H1 (cell line): Measurements from ENCODE around the gene TRPC1. TPM values are rescaled to one million over a fixed set of nuclear protein-coding genes. Genes with fewer than 3 reads are reported as not detected.

Experiments
- CTCF ChIA-PET: fragments of 300-600 bp; sonication (Branson Sonifier 250); formaldehyde crosslinking; loops from one replicate; lab custom pipeline; 2021; ENCODE audit not compliant: partially characterized antibody; lab: Charles Lee
- POLR2A ChIA-PET: fragments of 300-600 bp; sonication (Branson Sonifier 250); formaldehyde crosslinking; loops from one replicate; lab custom pipeline; 2021; ENCODE audit warnings: inconsistent platforms; ENCODE audit not compliant: partially characterized antibody; lab: Charles Lee
- DNase-seq, 2 experiments: peaks; one replicate each; pipeline versions ENCODE4 v3.0.0 to v3.0.0-alpha.2; 2010 to 2022; ENCODE audit warnings: low spot score in 2 of 2, low read depth in 1 of 2, mixed read lengths in 1 of 2
- FAIRE-seq: peaks from 2 replicates; lab custom pipeline; 2011; peaks lifted over from hg19 to GRCh38; lab: Jason Lieb, UNC
- H2AFZ ChIP-seq: 2 replicates; pipeline ENCODE4 v1.8.1; 2012; ENCODE audit warnings: low read length, inconsistent platforms
- H2AK5ac ChIP-seq: 2 replicates; pipeline ENCODE4 v1.6.1; 2013; ENCODE audit warnings: low read depth, low read length
- H2BK120ac ChIP-seq: replicated peaks from 2 replicates; pipeline ENCODE3; 2013; ENCODE audit warnings: low read depth, low read length, inconsistent platforms
- H2BK12ac ChIP-seq: 2 replicates; pipeline ENCODE4 v1.6.1; 2013; ENCODE audit warnings: low read depth, low read length
- H2BK15ac ChIP-seq: 2 replicates; pipeline ENCODE4 v1.6.1; 2013; ENCODE audit warnings: low read length
- H2BK20ac ChIP-seq: 2 replicates; pipeline ENCODE4 v1.6.1; 2013; ENCODE audit warnings: low read length
- H2BK5ac ChIP-seq: 2 replicates; pipeline ENCODE4 v1.6.1; 2013; ENCODE audit warnings: low read depth, low read length
- H3K14ac ChIP-seq: 2 replicates; pipeline ENCODE4 v1.6.1; 2013; ENCODE audit warnings: inconsistent platforms; ENCODE audit not compliant: insufficient read length
- H3K18ac ChIP-seq: 2 replicates; pipeline ENCODE4 v1.6.1; 2013; ENCODE audit warnings: low read length; ENCODE audit errors: extremely low read depth
- H3K23ac ChIP-seq: 2 replicates; pipeline ENCODE4 v1.6.1; 2013; ENCODE audit warnings: inconsistent platforms; ENCODE audit not compliant: insufficient read length
- H3K23me2 ChIP-seq: 2 replicates; pipeline ENCODE4 v1.6.1; 2013; ENCODE audit warnings: low read depth, low read length
- H3K27ac ChIP-seq: 2 replicates; pipeline ENCODE4 v1.6.1; 2011; ENCODE audit warnings: low read depth, low read length, inconsistent platforms
- H3K27me3 ChIP-seq, 4 experiments: replicated peaks in 1 of 4; 1 replicate in 1 of 4; 2 replicates in 3 of 4; pipeline versions ENCODE4 v1.6.1 to v1.8.1; 2011 to 2013; ENCODE audit warnings: low read length in 3 of 4, mild to moderate bottlenecking in 3 of 4, inconsistent platforms in 2 of 4, mixed read lengths in 2 of 4, moderate library complexity in 1 of 4; ENCODE audit not compliant: control insufficient read depth in 3 of 4, insufficient read depth in 3 of 4; ENCODE audit errors: extremely low read depth in 1 of 4
- H3K36me3 ChIP-seq, 4 experiments: 2 replicates each; pipeline versions ENCODE4 v1.6.1 to v1.8.1; 2011 to 2013; ENCODE audit warnings: mild to moderate bottlenecking in 4 of 4, low read length in 3 of 4, moderate library complexity in 2 of 4, control low read depth in 1 of 4, inconsistent platforms in 1 of 4; ENCODE audit not compliant: insufficient read depth in 4 of 4, control insufficient read depth in 2 of 4
- H3K4ac ChIP-seq: replicated peaks from 2 replicates; pipeline ENCODE3; 2013; ENCODE audit warnings: low read length, low read depth, mixed read lengths, inconsistent platforms; ENCODE audit not compliant: insufficient read length
- H3K4me1 ChIP-seq, 4 experiments: replicated peaks in 1 of 4; 1 replicate in 1 of 4; 2 replicates in 3 of 4; pipeline versions ENCODE4 v1.6.1 to v1.8.1; 2011 to 2013; ENCODE audit warnings: low read length in 3 of 4, inconsistent platforms in 2 of 4, mixed read lengths in 1 of 4; ENCODE audit not compliant: insufficient read depth in 4 of 4, control insufficient read depth in 3 of 4
- H3K4me2 ChIP-seq, 2 experiments: 2 replicates each; pipeline versions ENCODE4 v1.6.1 to v1.8.1; 2011 to 2013; ENCODE audit warnings: low read depth in 2 of 2, low read length in 2 of 2, control low read depth in 1 of 2, inconsistent platforms in 1 of 2, mild to moderate bottlenecking in 1 of 2; ENCODE audit not compliant: insufficient read depth in 1 of 2
- H3K4me3 ChIP-seq, 4 experiments: fragments of 200-600, 300-600 bp in 1 of 4; sonication (generic), shearing (Covaris generic), sonication (Bioruptor Twin) in 1 of 4; 2 replicates each; pipeline versions ENCODE4 v1.5.1 to v1.8.1; 2011 to 2016; ENCODE audit warnings: low read length in 4 of 4, low read depth in 3 of 4, control low read depth in 2 of 4, inconsistent platforms in 2 of 4, mild to moderate bottlenecking in 2 of 4, mixed read lengths in 1 of 4, moderate library complexity in 1 of 4; ENCODE audit not compliant: insufficient read depth in 2 of 4; ENCODE audit errors: extremely low read depth in 1 of 4
- H3K56ac ChIP-seq: replicated peaks from 2 replicates; pipeline ENCODE3; 2013; ENCODE audit warnings: low read depth, mild to moderate bottlenecking, mixed read lengths, low read length, inconsistent platforms; ENCODE audit not compliant: insufficient read length
- H3K79me1 ChIP-seq: 2 replicates; pipeline ENCODE4 v1.6.1; 2013; ENCODE audit warnings: low read depth, low read length, control low read depth
- H3K79me2 ChIP-seq, 2 experiments: 2 replicates each; pipeline versions ENCODE4 v1.6.1 to v1.8.1; 2012 to 2013; ENCODE audit warnings: low read length in 2 of 2, mild to moderate bottlenecking in 2 of 2, inconsistent platforms in 1 of 2; ENCODE audit not compliant: insufficient read depth in 2 of 2, control insufficient read depth in 1 of 2
- H3K9ac ChIP-seq, 4 experiments: replicated peaks in 1 of 4; 1 replicate in 1 of 4; 2 replicates in 3 of 4; pipeline versions ENCODE4 v1.6.1 to v1.8.1; 2011 to 2013; ENCODE audit warnings: low read depth in 3 of 4, low read length in 3 of 4, control low read depth in 2 of 4, mild to moderate bottlenecking in 2 of 4, moderate library complexity in 2 of 4, inconsistent platforms in 1 of 4; ENCODE audit errors: extremely low read depth in 1 of 4
- H3K9me3 ChIP-seq, 2 experiments: 2 replicates each; pipeline versions ENCODE4 v1.6.1 to v1.8.1; 2012 to 2013; ENCODE audit warnings: mild to moderate bottlenecking in 2 of 2, moderate library complexity in 2 of 2, control low read depth in 1 of 2, inconsistent platforms in 1 of 2, low read depth in 1 of 2, low read length in 1 of 2, mixed read lengths in 1 of 2; ENCODE audit not compliant: insufficient read depth in 2 of 2
- H4K20me1 ChIP-seq, 2 experiments: replicated peaks in 1 of 2; 2 replicates each; pipeline versions ENCODE3 to v1.8.1; 2011 to 2013; ENCODE audit warnings: inconsistent platforms in 2 of 2, low read length in 2 of 2, mild to moderate bottlenecking in 1 of 2; ENCODE audit not compliant: insufficient read depth in 2 of 2, control insufficient read depth in 1 of 2
- H4K5ac ChIP-seq: 2 replicates; pipeline ENCODE4 v1.6.1; 2013; ENCODE audit warnings: low read length, low read depth, mixed read lengths, inconsistent platforms; ENCODE audit not compliant: insufficient read length
- H4K8ac ChIP-seq: 2 replicates; pipeline ENCODE4 v1.8.0; 2013; ENCODE audit warnings: mild to moderate bottlenecking, moderate library complexity, low read length, inconsistent platforms; ENCODE audit not compliant: insufficient read depth; ENCODE audit errors: extremely low read depth
- H4K91ac ChIP-seq: replicated peaks from 2 replicates; pipeline ENCODE3; 2013; ENCODE audit warnings: low read length, mixed read lengths, inconsistent platforms; ENCODE audit not compliant: insufficient read length
- KDM4A ChIP-seq: IDR thresholded peaks from one replicate; pipeline ENCODE4 v1.7.1; 2012; ENCODE audit warnings: low read depth, mild to moderate bottlenecking, moderate library complexity, low read length, inconsistent platforms; ENCODE audit not compliant: severe bottlenecking
- NRF1 ChIP-seq: IDR thresholded peaks from 2 replicates; pipeline ENCODE4 v1.6.1; 2011; ENCODE audit warnings: mild to moderate bottlenecking, low read depth, low read length, improper control_type of control experiment
- RXRA ChIP-seq: IDR thresholded peaks from 2 replicates; pipeline ENCODE4 v1.6.1; 2011; ENCODE audit warnings: low read depth, mild to moderate bottlenecking, low read length, moderate library complexity; ENCODE audit not compliant: insufficient read depth
- SIRT6 ChIP-seq: IDR thresholded peaks from one replicate; pipeline ENCODE4 v1.7.1; 2012; ENCODE audit warnings: low read length, inconsistent platforms
- SP1 ChIP-seq: IDR thresholded peaks from 2 replicates; pipeline ENCODE4 v1.6.1; 2011; ENCODE audit warnings: low read depth, low read length
- WGBS, 2 experiments: shearing (Covaris generic) in 1 of 2; methylation state at CpG; one replicate each; pipeline versions ENCODE4 v1.1.6 to v1.1.7; 2013 to 2015; ENCODE audit warnings: low lambda C conversion rate in 2 of 2, mixed read lengths in 2 of 2, inconsistent platforms in 1 of 2, low coverage in 1 of 2, missing lambda C conversion rate in 1 of 2; ENCODE audit not compliant: insufficient replicate concordance in 2 of 2, insufficient coverage in 1 of 2, insufficient read length in 1 of 2; ENCODE audit errors: extremely low coverage in 1 of 2, missing lambda C conversion rate in 1 of 2; 5-methylcytosine and 5-hydroxymethylcytosine counted together
- polyA plus RNA-seq, 7 experiments: library from polyadenylated mRNA; depleted of rRNA in 3 of 7; stranded (reverse) in 5 of 7; unstranded in 2 of 7; fragments of >200 nt in 5 of 7; fragments of 200-250 nt in 2 of 7; gene quantifications; 1 replicate in 5 of 7; 2 replicates in 1 of 7; 4 replicates in 1 of 7; pipeline versions ENCODE4 v1.2.1 to v1.2.3, GENCODE V29; 2011 to 2013; ENCODE audit warnings: missing spikeins in 2 of 7, mixed read lengths in 2 of 7
- total RNA-seq: library from RNA; stranded (reverse); fragmentation: NEBNext Ultra II Directional; extraction: Animal tissue kit (Norgen Biotek cat#: 25700); gene quantifications from 2 replicates; pipeline ENCODE4 v1.2.1, GENCODE V29; 2021

Gene TRPC1
- total and polyA plus RNA-seq, 2 of the 8 experiments (the other 6 are each of a cell fraction or from before 2014, with no cell fraction given), result 22.6 to 23.1 TPM

GRCh38 chr3:142723665-142723967, 218 bp upstream of the TRPC1 start:
- Histone ChIP-seq H3K4me3 (peak overlapping the region; percentile 16 to 93 (median 92); a peak in 7 of 8 replicates), H3K79me1 (no peaks in the 10 kb centered on the region), H3K56ac (no peak overlapping the region), H2AK5ac (no peak overlapping the region), H4K5ac (no peak overlapping the region), H2BK5ac (no peak overlapping the region), H3K4ac (no peak overlapping the region), H3K27me3 (no peaks in the 10 kb centered on the region; a peak in 1 of 7 replicates), H4K20me1 (peaks cover 0 to 1% of the 10 kb centered on the region in 2 experiments), H3K36me3 (no peaks in the 10 kb centered on the region), H3K18ac (no peak overlapping the region), H3K4me1 (0 out of 7 replicates have a peak, but pooled peaks cover 0 to 2% (median 0%) of the 10 kb centered on the region in 4 experiments), H2AFZ (peak overlapping the region; percentile 100), H2BK15ac (no peak overlapping the region), H3K14ac (no peak overlapping the region), H2BK12ac (no peak overlapping the region), H3K9ac (peak overlapping the region in 2 of 4 experiments; percentile 12 to 46; a peak in 2 of 7 replicates), H3K4me2 (peak overlapping the region; percentile 81), H3K79me2 (peaks cover 0 to 25% of the 10 kb centered on the region in 2 experiments; a peak in 2 of 4 replicates), H3K23me2 (peaks cover 2% of the 10 kb centered on the region; the same call in 1 of the 2 replicates), H4K91ac (no peak overlapping the region), H4K8ac (no peak overlapping the region), H2BK120ac (no peak overlapping the region), H3K9me3 (no peaks in the 10 kb centered on the region), H3K23ac (no peak overlapping the region), H3K27ac (no peak overlapping the region), H2BK20ac (no peak overlapping the region)
- FAIRE-seq (no peak), DNase-seq (no peak)
- CTCF ChIA-PET, result interaction anchor here (1.3 kb wide), 1 partner anchor 134 kb away, joined by 3 read pairs; no protein-coding TSS in a partner anchor
- POLR2A ChIA-PET, result interaction anchor here (0.8 to 2.0 kb wide), 5 partner anchors 13 to 1248 kb away, joined by 3 to 9 read pairs (median 4); partner anchors contain the start of genes DIPK2A and U2SURP
- no peak for TF ChIP-seq RXRA
- peak; percentile 5 for TF ChIP-seq KDM4A
- no peak for TF ChIP-seq SP1
- no peak for TF ChIP-seq SIRT6
- no peak for TF ChIP-seq NRF1
- WGBS, 2 experiments, result 11% methylated on average over 10 of the region's 10 CpGs; no CpG with 5 or more reads in 1 of the 2 experiments
